HepG2 (cell line): ENCODE measurements around the gene AHSG. TPM values are rescaled to one million over a fixed set of nuclear protein-coding genes. Genes with fewer than 3 reads are reported as not detected.
A peak's percentile ranks its signal among the peaks of the same experiment; 100 is the strongest.

Source experiments
- GATA4 ChIP-seq: sonication (generic); IDR thresholded peaks from 2 replicates; pipeline ENCODE4 v1.6.1; 2016; ENCODE audit warnings: antibody characterized with exemption, low read depth, borderline replicate concordance
- HNF4G ChIP-seq, 2 experiments: sonication (generic) in 1 of 2; formaldehyde crosslinking in 1 of 2; IDR thresholded peaks; 2 replicates each; pipeline versions ENCODE4 v1.4.0 to v1.6.1; 2011 to 2020; ENCODE audit warnings: borderline replicate concordance in 2 of 2, low read depth in 2 of 2, mild to moderate bottlenecking in 2 of 2, low read length in 1 of 2, missing genetic modification reagents in 1 of 2, moderate library complexity in 1 of 2
- KMT2B ChIP-seq: IDR thresholded peaks from 2 replicates; pipeline ENCODE4 v1.6.1; 2016; ENCODE audit warnings: missing genetic modification reagents, missing compliant biosample characterization
- NCOA5 ChIP-seq: sonication (generic); formaldehyde crosslinking; IDR thresholded peaks from 2 replicates; pipeline ENCODE4 v1.4.0; 2020; ENCODE audit warnings: missing genetic modification reagents
- PAF1 ChIP-seq: IDR thresholded peaks from 2 replicates; pipeline ENCODE4 v1.6.1; 2016; ENCODE audit warnings: missing genetic modification reagents, missing compliant biosample characterization
- POLR2G ChIP-seq: fragments of 200-400 bp; formaldehyde crosslinking; IDR thresholded peaks from 2 replicates; pipeline ENCODE4 v1.6.1; 2018; ENCODE audit warnings: mild to moderate bottlenecking, low read depth, low read length, moderate library complexity
- TCF12 ChIP-seq, 2 experiments: fragments of 450-650 bp in 1 of 2; sonication (generic) in 1 of 2; formaldehyde crosslinking in 1 of 2; IDR thresholded peaks; 2 replicates each; pipeline versions ENCODE4 v1.6.1 to v1.8.0; 2017 to 2022; ENCODE audit warnings: antibody characterized with exemption in 1 of 2, mild to moderate bottlenecking in 1 of 2, missing genetic modification reagents in 1 of 2, moderate library complexity in 1 of 2
- WIZ ChIP-seq: sonication (generic); formaldehyde crosslinking; IDR thresholded peaks from 2 replicates; pipeline ENCODE4 v1.5.1; 2020; ENCODE audit warnings: mild to moderate bottlenecking, missing genetic modification reagents
- ZBTB8A ChIP-seq: sonication (generic); formaldehyde crosslinking; IDR thresholded peaks from 2 replicates; pipeline ENCODE4 v1.4.0; 2020; ENCODE audit warnings: mild to moderate bottlenecking, low read depth, missing genetic modification reagents, borderline replicate concordance
- ZNF136 ChIP-seq: sonication (generic); formaldehyde crosslinking; IDR thresholded peaks from 2 replicates; pipeline ENCODE4 v1.8.1; 2022; ENCODE audit warnings: low read depth, mild to moderate bottlenecking, moderate library complexity, missing genetic modification reagents
- ZNF232 ChIP-seq: sonication (generic); formaldehyde crosslinking; IDR thresholded peaks from 2 replicates; pipeline ENCODE4 v1.4.0; 2020; ENCODE audit warnings: missing genetic modification reagents, borderline replicate concordance
- ZNF234 ChIP-seq: sonication (generic); formaldehyde crosslinking; conservative IDR thresholded peaks from 2 replicates; pipeline ENCODE4 v1.5.1; 2020; ENCODE audit warnings: mild to moderate bottlenecking, missing genetic modification reagents
- ZNF253 ChIP-seq: sonication (generic); formaldehyde crosslinking; IDR thresholded peaks from 2 replicates; pipeline ENCODE4 v1.8.0; 2022; ENCODE audit warnings: mild to moderate bottlenecking, missing genetic modification reagents, borderline replicate concordance
- ZNF484 ChIP-seq: sonication (generic); formaldehyde crosslinking; IDR thresholded peaks from 2 replicates; pipeline ENCODE4 v1.5.1; 2020; ENCODE audit warnings: mild to moderate bottlenecking, low read depth, missing genetic modification reagents, borderline replicate concordance
- ZNF747 ChIP-seq: sonication (generic); formaldehyde crosslinking; IDR thresholded peaks from 2 replicates; pipeline ENCODE4 v1.8.1; 2023; ENCODE audit warnings: missing genetic modification reagents, mild to moderate bottlenecking, borderline replicate concordance
- ZNF772 ChIP-seq: sonication (generic); formaldehyde crosslinking; IDR thresholded peaks from 2 replicates; pipeline ENCODE4 v1.5.0; 2020; ENCODE audit warnings: mild to moderate bottlenecking, missing genetic modification reagents
- ZNF816 ChIP-seq: sonication (generic); formaldehyde crosslinking; IDR thresholded peaks from 2 replicates; pipeline ENCODE4 v1.8.0; 2022; ENCODE audit warnings: missing genetic modification reagents, mild to moderate bottlenecking, borderline replicate concordance
- ZNF878 ChIP-seq: sonication (generic); formaldehyde crosslinking; IDR thresholded peaks from 2 replicates; pipeline ENCODE4 v1.8.1; 2023; ENCODE audit warnings: mild to moderate bottlenecking, missing genetic modification reagents, moderate library complexity
- ZSCAN25 ChIP-seq: sonication (generic); formaldehyde crosslinking; IDR thresholded peaks from 2 replicates; pipeline ENCODE4 v1.8.0; 2022; ENCODE audit warnings: mild to moderate bottlenecking, missing genetic modification reagents
- ZSCAN9 ChIP-seq: IDR thresholded peaks from 2 replicates; pipeline ENCODE4 v1.6.1; 2016; ENCODE audit warnings: borderline replicate concordance
- ZZZ3 ChIP-seq: sonication (generic); formaldehyde crosslinking; IDR thresholded peaks from 2 replicates; pipeline ENCODE4 v1.4.0; 2020; ENCODE audit warnings: missing genetic modification reagents, mild to moderate bottlenecking, borderline replicate concordance
- polyA plus RNA-seq, 8 experiments: library from polyadenylated mRNA; depleted of rRNA in 3 of 8; stranded (reverse) in 7 of 8; unstranded in 1 of 8; fragments of >200 nt; fragmentation: Illumina TruSeq in 4 of 8; extraction: Trizol in 4 of 8; gene quantifications; 2 replicates each; pipeline versions ENCODE4 v1.2.1 to v1.2.3, GENCODE V29; 2011 to 2016; ENCODE audit warnings: low read depth in 4 of 8, missing spikeins in 1 of 8, mixed read lengths in 1 of 8; ENCODE audit not compliant: insufficient read depth in 1 of 8
- total RNA-seq, 5 experiments: library from RNA; depleted of rRNA; stranded (reverse); fragments of >200 nt; fragmentation: Illumina TruSeq; extraction: Trizol; gene quantifications; 2 replicates each; pipeline ENCODE4 v1.2.3, GENCODE V29; 2016; ENCODE audit warnings: low read depth in 1 of 5
- TF ChIP-seq, protein P1 (sequence below): sonication (generic); formaldehyde crosslinking; conservative IDR thresholded peaks from 2 replicates; pipeline ENCODE4 v1.4.0; 2020; ENCODE audit warnings: missing genetic modification reagents
- TF ChIP-seq, protein P2 (sequence below): sonication (generic); formaldehyde crosslinking; IDR thresholded peaks from 2 replicates; pipeline ENCODE4 v1.8.0; 2022; ENCODE audit warnings: mild to moderate bottlenecking, missing genetic modification reagents, moderate library complexity
- TF ChIP-seq, protein P3 (sequence below): sonication (generic); formaldehyde crosslinking; IDR thresholded peaks from 2 replicates; pipeline ENCODE4 v1.4.0; 2020; ENCODE audit warnings: missing genetic modification reagents, borderline replicate concordance
- TF ChIP-seq, protein P4 (sequence below): IDR thresholded peaks from 2 replicates; pipeline ENCODE4 v1.6.1; 2016; ENCODE audit warnings: mild to moderate bottlenecking

The AHSG gene
- total and polyA plus RNA-seq, 2 of the 13 experiments (the other 11 are each of a cell fraction or from before 2014, with no cell fraction given) = 2,043 to 19,152 TPM

DNA sequence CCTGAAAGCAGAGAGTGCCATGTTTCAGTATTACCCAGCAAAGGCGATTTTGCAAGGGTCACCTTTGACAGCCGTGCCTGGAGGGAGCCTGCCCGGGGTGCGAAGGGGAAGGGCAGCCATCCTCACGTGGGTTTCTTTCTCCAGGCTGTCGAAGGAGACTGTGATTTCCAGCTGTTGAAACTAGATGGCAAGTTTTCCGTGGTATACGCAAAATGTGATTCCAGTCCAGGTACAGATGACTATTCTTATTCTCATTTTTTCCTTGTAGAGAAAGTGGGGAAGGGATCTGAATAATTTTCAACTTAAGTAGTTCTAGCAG is 3.4 kb downstream of the AHSG start (continued):
- peak; percentile 7; the same call in 1 of the 2 replicates for TF ChIP-seq POLR2G
- TF ChIP-seq GATA4 = 0 out of 2 replicates have a peak, but pooled peaks have one; percentile 49
- TF ChIP-seq ZNF136 (CRISPR knock-in tag) = 0 out of 2 replicates have a peak, but pooled peaks have one; percentile 1
- TF ChIP-seq ZNF253 (CRISPR knock-in tag) = no peak
- TF ChIP-seq WIZ (CRISPR knock-in tag) = no peak
- TF ChIP-seq, protein P1, sequence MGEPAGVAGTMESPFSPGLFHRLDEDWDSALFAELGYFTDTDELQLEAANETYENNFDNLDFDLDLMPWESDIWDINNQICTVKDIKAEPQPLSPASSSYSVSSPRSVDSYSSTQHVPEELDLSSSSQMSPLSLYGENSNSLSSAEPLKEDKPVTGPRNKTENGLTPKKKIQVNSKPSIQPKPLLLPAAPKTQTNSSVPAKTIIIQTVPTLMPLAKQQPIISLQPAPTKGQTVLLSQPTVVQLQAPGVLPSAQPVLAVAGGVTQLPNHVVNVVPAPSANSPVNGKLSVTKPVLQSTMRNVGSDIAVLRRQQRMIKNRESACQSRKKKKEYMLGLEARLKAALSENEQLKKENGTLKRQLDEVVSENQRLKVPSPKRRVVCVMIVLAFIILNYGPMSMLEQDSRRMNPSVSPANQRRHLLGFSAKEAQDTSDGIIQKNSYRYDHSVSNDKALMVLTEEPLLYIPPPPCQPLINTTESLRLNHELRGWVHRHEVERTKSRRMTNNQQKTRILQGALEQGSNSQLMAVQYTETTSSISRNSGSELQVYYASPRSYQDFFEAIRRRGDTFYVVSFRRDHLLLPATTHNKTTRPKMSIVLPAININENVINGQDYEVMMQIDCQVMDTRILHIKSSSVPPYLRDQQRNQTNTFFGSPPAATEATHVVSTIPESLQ = no peak
- TF ChIP-seq ZSCAN9 (CRISPR knock-in tag) = no peak
- no peak for TF ChIP-seq HNF4G (IDR thresholded peaks at IDR 0.05; ENCODE audit: borderline replicate concordance, low read depth, low read length)
- TF ChIP-seq HNF4G (CRISPR knock-in tag; IDR thresholded peaks at IDR 0.05; ENCODE audit: borderline replicate concordance, low read depth) = no peak
- TF ChIP-seq KMT2B (CRISPR knock-in tag) = no peak
- TF ChIP-seq, protein P2, sequence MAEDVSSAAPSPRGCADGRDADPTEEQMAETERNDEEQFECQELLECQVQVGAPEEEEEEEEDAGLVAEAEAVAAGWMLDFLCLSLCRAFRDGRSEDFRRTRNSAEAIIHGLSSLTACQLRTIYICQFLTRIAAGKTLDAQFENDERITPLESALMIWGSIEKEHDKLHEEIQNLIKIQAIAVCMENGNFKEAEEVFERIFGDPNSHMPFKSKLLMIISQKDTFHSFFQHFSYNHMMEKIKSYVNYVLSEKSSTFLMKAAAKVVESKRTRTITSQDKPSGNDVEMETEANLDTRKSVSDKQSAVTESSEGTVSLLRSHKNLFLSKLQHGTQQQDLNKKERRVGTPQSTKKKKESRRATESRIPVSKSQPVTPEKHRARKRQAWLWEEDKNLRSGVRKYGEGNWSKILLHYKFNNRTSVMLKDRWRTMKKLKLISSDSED (CRISPR knock-in tag) = no peak
- peak; percentile 59; the same call in 1 of the 2 replicates for TF ChIP-seq PAF1
- TF ChIP-seq ZNF234 (CRISPR knock-in tag) = no peak
- no peak for TF ChIP-seq ZNF772 (CRISPR knock-in tag)
- TF ChIP-seq ZSCAN25 = no peak
- no peak for TF ChIP-seq ZNF232
- TF ChIP-seq TCF12 (IDR thresholded peaks at IDR 0.05) = no peak
- TF ChIP-seq TCF12 (CRISPR knock-in tag; IDR thresholded peaks at IDR 0.05) = no peak
- no peak for TF ChIP-seq ZNF878 (CRISPR knock-in tag)
- no peak for TF ChIP-seq ZZZ3 (CRISPR knock-in tag)
- peak; percentile 58; the same call in 1 of the 2 replicates for TF ChIP-seq ZNF816
- TF ChIP-seq ZNF747 = no peak
- peak; percentile 19; the same call in 1 of the 2 replicates for TF ChIP-seq NCOA5 (CRISPR knock-in tag)
- TF ChIP-seq, protein P3, sequence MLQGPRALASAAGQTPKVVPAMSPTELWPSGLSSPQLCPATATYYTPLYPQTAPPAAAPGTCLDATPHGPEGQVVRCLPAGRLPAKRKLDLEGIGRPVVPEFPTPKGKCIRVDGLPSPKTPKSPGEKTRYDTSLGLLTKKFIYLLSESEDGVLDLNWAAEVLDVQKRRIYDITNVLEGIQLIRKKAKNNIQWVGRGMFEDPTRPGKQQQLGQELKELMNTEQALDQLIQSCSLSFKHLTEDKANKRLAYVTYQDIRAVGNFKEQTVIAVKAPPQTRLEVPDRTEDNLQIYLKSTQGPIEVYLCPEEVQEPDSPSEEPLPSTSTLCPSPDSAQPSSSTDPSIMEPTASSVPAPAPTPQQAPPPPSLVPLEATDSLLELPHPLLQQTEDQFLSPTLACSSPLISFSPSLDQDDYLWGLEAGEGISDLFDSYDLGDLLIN (CRISPR knock-in tag) = no peak
- no peak for TF ChIP-seq ZNF484 (CRISPR knock-in tag)
- TF ChIP-seq, protein P4, sequence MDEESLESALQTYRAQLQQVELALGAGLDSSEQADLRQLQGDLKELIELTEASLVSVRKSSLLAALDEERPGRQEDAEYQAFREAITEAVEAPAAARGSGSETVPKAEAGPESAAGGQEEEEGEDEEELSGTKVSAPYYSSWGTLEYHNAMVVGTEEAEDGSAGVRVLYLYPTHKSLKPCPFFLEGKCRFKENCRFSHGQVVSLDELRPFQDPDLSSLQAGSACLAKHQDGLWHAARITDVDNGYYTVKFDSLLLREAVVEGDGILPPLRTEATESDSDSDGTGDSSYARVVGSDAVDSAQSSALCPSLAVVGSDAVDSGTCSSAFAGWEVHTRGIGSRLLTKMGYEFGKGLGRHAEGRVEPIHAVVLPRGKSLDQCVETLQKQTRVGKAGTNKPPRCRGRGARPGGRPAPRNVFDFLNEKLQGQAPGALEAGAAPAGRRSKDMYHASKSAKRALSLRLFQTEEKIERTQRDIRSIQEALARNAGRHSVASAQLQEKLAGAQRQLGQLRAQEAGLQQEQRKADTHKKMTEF (CRISPR knock-in tag) = no peak
- no peak for TF ChIP-seq ZBTB8A
